Choroid plexus epithelial cell (primary cell): ENCODE data around the gene CAPN8.

Experiments
- DNase-seq: peaks from one replicate; pipeline ENCODE4 v3.0.0-alpha.2; 2010; ENCODE audit warnings: low read depth
- H3K4me3 ChIP-seq: 2 replicates; pipeline ENCODE4 v1.5.1; 2011; ENCODE audit warnings: low read depth, mild to moderate bottlenecking, control low read depth, low read length, moderate library complexity
- CTCF ChIP-seq: conservative IDR thresholded peaks from 2 replicates; pipeline ENCODE4 v1.5.1; 2011; ENCODE audit warnings: low read depth, mild to moderate bottlenecking, control low read depth, inconsistent platforms, low read length, moderate library complexity

The CAPN8 gene

DNA sequence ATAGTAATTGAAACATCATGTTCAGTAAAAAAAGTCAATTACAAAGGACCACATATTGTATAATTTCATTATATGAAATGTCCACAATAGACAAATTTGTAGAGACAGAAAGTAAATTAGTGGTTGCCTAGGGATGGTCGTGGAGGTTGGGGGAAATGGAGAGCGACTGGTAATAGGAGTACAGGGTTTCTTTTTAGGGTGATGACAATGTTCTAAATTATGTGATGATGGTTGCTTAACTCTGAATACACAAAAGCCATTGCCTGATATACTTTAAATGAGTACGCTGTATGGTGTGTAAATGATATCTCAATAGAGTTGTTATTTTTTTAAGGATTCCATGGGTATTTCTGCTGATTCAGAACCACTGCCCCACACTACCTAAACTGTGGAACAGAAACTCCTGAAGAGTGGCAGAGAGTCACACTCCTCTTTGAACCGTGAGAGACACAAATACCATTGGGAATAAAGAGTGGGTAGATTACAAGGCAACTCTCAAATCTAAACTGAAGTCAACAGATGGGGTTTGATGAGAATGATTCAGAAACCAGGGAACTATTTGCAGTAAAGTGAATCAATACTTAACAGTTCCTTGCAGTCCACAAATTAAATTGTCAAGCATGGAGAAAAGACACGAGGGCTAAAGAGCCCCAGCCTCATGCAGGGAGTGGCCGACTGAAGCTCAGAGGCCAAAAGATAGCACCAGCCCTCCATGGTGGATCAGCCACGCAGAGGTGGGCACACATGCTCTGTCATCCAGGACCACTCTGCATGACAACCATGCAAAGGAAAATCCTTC lies 118.0 kb downstream of the CAPN8 start:
- no peak for DNase-seq
- no peak overlapping the region for H3K4me3 ChIP-seq
- no peak for TF ChIP-seq CTCF

DNA sequence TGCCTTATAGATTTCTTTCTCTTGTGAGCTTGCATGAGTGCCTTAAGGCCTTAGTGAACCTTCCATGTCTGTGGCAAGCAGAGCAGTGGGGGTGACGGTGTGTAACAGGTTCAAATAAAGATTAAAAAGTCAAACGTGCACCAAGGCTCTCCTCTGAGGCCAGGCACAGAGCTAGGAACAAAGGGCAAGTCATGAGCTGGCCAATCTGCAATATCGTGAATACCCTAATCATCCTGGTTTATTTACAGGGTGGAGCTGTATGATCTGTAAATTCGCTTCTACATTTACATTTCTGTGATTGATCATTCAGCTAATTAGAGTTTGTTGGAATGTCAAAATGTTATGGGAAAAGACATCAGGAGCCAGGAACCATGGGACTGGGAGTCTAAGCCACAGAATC lies 120.2 kb downstream of the CAPN8 start:
- no peak overlapping the region for H3K4me3 ChIP-seq
- no peak for DNase-seq
- no peak for TF ChIP-seq CTCF

DNA sequence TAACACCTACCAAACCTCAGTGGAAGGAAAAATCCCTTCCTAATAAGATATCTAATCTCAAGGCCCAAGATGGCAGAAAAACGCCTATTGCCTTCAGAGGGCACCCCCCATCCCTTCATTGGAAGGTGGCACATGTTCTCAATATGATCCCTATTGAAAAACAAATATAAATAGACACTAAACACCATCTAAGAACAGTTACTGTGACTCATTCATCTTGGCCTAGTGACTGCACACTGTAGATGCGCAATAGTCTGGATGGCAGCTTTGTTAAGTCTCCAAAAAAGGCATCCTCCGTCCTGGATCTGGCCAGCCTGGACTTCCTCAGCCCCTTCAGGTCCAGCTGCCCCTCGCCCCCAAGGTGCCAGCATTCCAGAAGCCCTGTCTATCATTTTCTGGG lies 121.9 kb downstream of the CAPN8 start:
- DNase-seq, result no peak
- H3K4me3 ChIP-seq, result no peak overlapping the region
- no peak for TF ChIP-seq CTCF

DNA sequence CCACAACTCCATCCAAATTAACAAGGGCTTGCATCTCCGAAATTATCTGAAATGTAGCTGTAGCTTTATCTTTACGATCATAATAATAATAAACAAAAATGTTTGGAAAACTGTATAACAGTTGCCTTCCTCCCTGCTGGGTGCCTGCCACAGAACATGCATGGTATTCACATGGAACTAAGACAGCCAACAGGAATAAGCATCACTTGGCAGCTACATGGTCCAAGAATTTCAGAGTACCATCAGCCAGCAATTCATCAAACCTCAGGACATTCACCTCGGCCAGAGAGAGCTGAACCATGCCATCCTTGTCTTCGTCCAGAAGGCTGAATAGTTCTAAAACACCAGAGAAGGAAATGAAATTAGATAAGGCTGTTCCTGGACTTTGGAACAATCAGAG lies 122.7 kb downstream of the CAPN8 start:
- no peak for DNase-seq
- no peak for TF ChIP-seq CTCF
- no peak overlapping the region for H3K4me3 ChIP-seq

DNA sequence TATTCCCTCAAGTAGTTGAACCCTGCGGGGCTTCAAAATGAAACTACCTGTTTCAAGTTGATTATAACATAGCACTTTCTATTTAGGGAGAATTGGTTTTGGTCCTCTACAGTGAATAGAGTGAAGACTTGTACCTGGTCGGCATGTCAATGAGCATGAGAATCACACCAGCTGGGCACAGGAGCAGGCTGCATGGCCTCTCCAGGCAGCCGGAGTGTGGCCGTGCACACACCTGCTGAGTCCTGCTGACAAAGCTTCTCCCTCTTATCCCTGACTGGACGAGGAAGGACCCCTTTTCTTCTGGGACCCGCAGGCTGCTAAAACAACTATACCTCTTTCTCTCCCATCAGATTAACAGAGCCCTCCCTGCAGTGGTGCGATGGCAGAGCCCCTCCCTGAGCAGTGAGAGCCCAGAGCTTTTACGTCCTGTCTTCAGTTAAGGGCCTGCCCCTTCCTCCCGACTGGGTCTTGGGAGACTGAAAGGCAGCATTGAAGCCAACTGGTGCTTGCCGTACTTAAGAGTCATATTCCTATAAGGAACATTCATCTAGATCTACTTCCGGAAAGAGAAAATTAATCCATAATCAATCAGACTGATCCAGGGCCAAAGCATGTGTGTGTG lies 124.9 kb downstream of the CAPN8 start:
- no peak for TF ChIP-seq CTCF
- no peak for DNase-seq
- H3K4me3 ChIP-seq, result no peak overlapping the region

DNA sequence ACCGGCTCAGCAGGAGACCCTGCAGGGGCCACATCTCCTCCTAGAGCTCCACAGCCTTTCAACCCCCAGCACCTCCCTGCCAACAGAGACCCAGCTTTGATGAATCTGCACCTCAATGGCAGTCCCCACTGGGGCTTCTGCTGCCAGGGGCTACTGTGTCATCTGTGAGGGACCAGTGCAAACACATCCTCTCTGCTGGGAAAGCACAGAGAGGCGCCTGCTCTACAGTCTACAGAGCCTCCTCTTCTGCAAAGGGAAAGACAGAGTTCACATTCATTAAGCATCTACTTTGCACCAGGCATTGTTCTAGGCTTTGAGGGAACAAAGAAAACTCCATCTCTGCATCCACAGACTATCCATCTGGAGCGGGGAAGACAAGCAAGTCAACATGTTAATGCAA lies 125.8 kb downstream of the CAPN8 start:
- no peak for TF ChIP-seq CTCF
- no peak for DNase-seq
- H3K4me3 ChIP-seq, result no peak overlapping the region

GRCh38 chr1:223538981-223539380 lies 126.5 kb downstream of the CAPN8 start:
- TF ChIP-seq CTCF, result no peak
- DNase-seq, result no peak
- no peak overlapping the region for H3K4me3 ChIP-seq
